ENCODE results near the gene GRIK1. TPM values are rescaled to one million over a fixed set of nuclear protein-coding genes. Genes with fewer than 3 reads are reported as not detected.

The GRIK1 gene
- polyA plus RNA-seq, 3 donors = not detected

- H3K9me3 Mint-ChIP-seq = peaks cover 0 to 19% (median 15%) of the 10 kb centered on the region in 7 donors
- Histone ChIP-seq H3K4me3 (replicated peaks in 1 of 3; ENCODE audit: low read depth in 2 of 3, low read length in 3 of 3) (no peak overlapping the region), H2AFZ (ENCODE audit: insufficient read depth, low read depth, low read length, poor library complexity, severe bottlenecking) (no peak overlapping the region), H3K4me1 (ENCODE audit: control insufficient read depth in 1 of 2, insufficient read depth in 2 of 2, low read length in 2 of 2) (no peaks in the 10 kb centered on the region), H3K9ac (ENCODE audit: insufficient read depth, low read length, poor library complexity, severe bottlenecking) (no peak overlapping the region), H3K79me2 (ENCODE audit: insufficient read depth, low read length) (no peaks in the 10 kb centered on the region), H3K9me3 (replicated peaks in 1 of 2; ENCODE audit: control insufficient read depth in 1 of 2, insufficient read depth in 1 of 2, low read length in 2 of 2) (peaks cover 2 to 28% of the 10 kb centered on the region in 2 donors), H3K36me3 (replicated peaks in 1 of 2; ENCODE audit: control insufficient read depth in 1 of 2, insufficient read depth in 2 of 2, low read length in 2 of 2) (no peaks in the 10 kb centered on the region), H4K20me1 (ENCODE audit: insufficient read depth, low read length) (no peaks in the 10 kb centered on the region), H3K27ac (ENCODE audit: low read depth in 1 of 2, low read length in 2 of 2) (no peak overlapping the region), H3K4me2 (replicated peaks; ENCODE audit: extremely low read depth, low read length, poor library complexity, severe bottlenecking) (no peak overlapping the region), H3K27me3 (ENCODE audit: control insufficient read depth in 2 of 2, insufficient read depth in 2 of 2, low read length in 2 of 2) (peaks cover 34 to 55% of the 10 kb centered on the region in 2 donors)
- no CpG with 5 or more reads among the region's 1 CpG for WGBS (ENCODE audit: insufficient coverage)
- H3K36me3 Mint-ChIP-seq = no peaks in the 10 kb centered on the region
- no peak for DNase-seq
- no peak overlapping the region for H3K27ac Mint-ChIP-seq
- TF ChIP-seq CTCF (IDR thresholded peaks at IDR 0.05) = no peak
- peaks cover 38 to 48% (median 42%) of the 10 kb centered on the region in 3 donors for H3K27me3 Mint-ChIP-seq (ENCODE audit: low read depth in 3 of 3)
- no peak overlapping the region for H3K4me3 Mint-ChIP-seq
- intact Hi-C loops (cut with micrococcal nuclease) = no loop called here
- H3K4me1 Mint-ChIP-seq = peaks cover 2% of the 10 kb centered on the region
These were observed 2.2 kb upstream of the GRIK1 start for GRCh38 chr21:29942034-29942433.

- no peak for TF ChIP-seq CTCF (IDR thresholded peaks at IDR 0.05)
- Mint-ChIP-seq H3K4me1 (peaks cover 2% of the 10 kb centered on the region), H3K9me3 (peaks cover 0 to 19% (median 15%) of the 10 kb centered on the region in 7 donors), H3K27ac (no peak overlapping the region), H3K27me3 (ENCODE audit: low read depth in 3 of 3) (peaks cover 38 to 53% (median 40%) of the 10 kb centered on the region in 3 donors), H3K36me3 (no peaks in the 10 kb centered on the region), H3K4me3 (peak overlapping the region in 1 of 2 donors; percentile 31)
- 93% methylated on average over 2 of the region's 2 CpGs for WGBS (ENCODE audit: insufficient coverage)
- H3K9me3 ChIP-seq (replicated peaks in 1 of 2; ENCODE audit: control insufficient read depth in 1 of 2, insufficient read depth in 1 of 2, low read length in 2 of 2) = peaks cover 2 to 28% of the 10 kb centered on the region in 2 donors
- H3K4me3 ChIP-seq (replicated peaks in 1 of 3; ENCODE audit: low read depth in 2 of 3, low read length in 3 of 3) = no peak overlapping the region
- no peak overlapping the region for H3K4me2 ChIP-seq (replicated peaks; ENCODE audit: extremely low read depth, low read length, poor library complexity, severe bottlenecking)
- peaks cover 35 to 62% of the 10 kb centered on the region in 2 donors for H3K27me3 ChIP-seq (ENCODE audit: control insufficient read depth in 2 of 2, insufficient read depth in 2 of 2, low read length in 2 of 2)
- H3K9ac ChIP-seq (ENCODE audit: insufficient read depth, low read length, poor library complexity, severe bottlenecking) = no peak overlapping the region
- no peaks in the 10 kb centered on the region for H3K79me2 ChIP-seq (ENCODE audit: insufficient read depth, low read length)
- no peak for DNase-seq
- H4K20me1 ChIP-seq (ENCODE audit: insufficient read depth, low read length) = no peaks in the 10 kb centered on the region
- H2AFZ ChIP-seq (ENCODE audit: insufficient read depth, low read depth, low read length, poor library complexity, severe bottlenecking) = no peak overlapping the region
- H3K4me1 ChIP-seq (ENCODE audit: control insufficient read depth in 1 of 2, insufficient read depth in 2 of 2, low read length in 2 of 2) = no peaks in the 10 kb centered on the region
- H3K36me3 ChIP-seq (replicated peaks in 1 of 2; ENCODE audit: control insufficient read depth in 1 of 2, insufficient read depth in 2 of 2, low read length in 2 of 2) = no peaks in the 10 kb centered on the region
- no peak overlapping the region for H3K27ac ChIP-seq (ENCODE audit: low read depth in 1 of 2, low read length in 2 of 2)
- intact Hi-C loops (cut with micrococcal nuclease) = no loop called here
These were observed 1.2 kb upstream of the GRIK1 start for GRCh38 chr21:29940991-29941390.
